GM23338 (cell line): ENCODE data around the gene CDC14A.

Source experiments
- CTCF ChIP-seq, 2 experiments: fragments of 200-600 bp in 1 of 2; sonication (generic) in 1 of 2; conservative IDR thresholded peaks; 2 replicates each; pipeline versions ENCODE4 v1.5.1 to v1.6.1; 2016 to 2017; ENCODE audit warnings: antibody characterized with exemption in 2 of 2, low read depth in 2 of 2, mild to moderate bottlenecking in 2 of 2, moderate library complexity in 1 of 2
- ETS1 ChIP-seq: IDR thresholded peaks from 2 replicates; pipeline ENCODE4 v1.6.1; 2016; ENCODE audit warnings: antibody characterized with exemption
- EZH2 ChIP-seq: fragments of 200-600 bp; sonication (generic); IDR thresholded peaks from one replicate; pipeline ENCODE4 v1.8.0; 2017; ENCODE audit warnings: antibody characterized with exemption, mild to moderate bottlenecking, low read depth; ENCODE audit not compliant: unreplicated experiment
- EZH2phosphoT487 ChIP-seq: fragments of 200-600 bp; sonication (generic); IDR thresholded peaks from one replicate; pipeline ENCODE4 v1.8.1; 2018; ENCODE audit warnings: antibody characterized with exemption; ENCODE audit not compliant: unreplicated experiment
- JUNB ChIP-seq: IDR thresholded peaks from one replicate; pipeline ENCODE4 v1.6.1; 2016; ENCODE audit warnings: antibody characterized with exemption; ENCODE audit not compliant: unreplicated experiment
- NANOG ChIP-seq: IDR thresholded peaks from 2 replicates; pipeline ENCODE4 v1.6.1; 2016; ENCODE audit warnings: antibody characterized with exemption, borderline replicate concordance
- POLR2AphosphoS5 ChIP-seq: IDR thresholded peaks from 2 replicates; pipeline ENCODE4 v1.6.1; 2016; ENCODE audit warnings: antibody characterized with exemption, low read depth
- STAT1 ChIP-seq: IDR thresholded peaks from one replicate; pipeline ENCODE4 v1.6.1; 2016; ENCODE audit warnings: antibody characterized with exemption; ENCODE audit not compliant: unreplicated experiment
- ZNF114 ChIP-seq: fragments of 250-450 bp; sonication (Bioruptor Pico); IDR thresholded peaks from 2 replicates; pipeline ENCODE4 v1.5.0; 2020; ENCODE audit warnings: mild to moderate bottlenecking, moderate library complexity
- ZNF331 ChIP-seq: fragments of 250-450 bp; sonication (Bioruptor Pico); IDR thresholded peaks from 2 replicates; pipeline ENCODE4 v1.5.0; 2020; ENCODE audit warnings: low read depth, mild to moderate bottlenecking, moderate library complexity

- no peak for TF ChIP-seq ZNF114 (CRISPR knock-in tag)
- TF ChIP-seq EZH2: no peak
- no peak for TF ChIP-seq POLR2AphosphoS5
- no peak for TF ChIP-seq CTCF (conservative IDR thresholded peaks at IDR 0.05; ENCODE audit: low read depth in 2 of 2)
- no peak for TF ChIP-seq ZNF331 (CRISPR knock-in tag)
- no peak for TF ChIP-seq EZH2phosphoT487
- TF ChIP-seq STAT1: no peak
- no peak for TF ChIP-seq ETS1
- TF ChIP-seq JUNB: no peak
- TF ChIP-seq NANOG: no peak
These were observed 12.4 kb downstream of the CDC14A start for GRCh38 chr1:100364697-100365096.
